Endothelial cell (in vitro differentiated cells): ENCODE measurements around the gene ZNF277. TPM values are rescaled to one million over a fixed set of nuclear protein-coding genes. Genes with fewer than 3 reads are reported as not detected.

Experiments
- DNase-seq: peaks from one replicate; pipeline ENCODE4 v3.0.0; 2021; ENCODE audit warnings: low spot score
- H3K27ac Mint-ChIP-seq: one replicate; pipeline ENCODE4 v1.8.0; 2021; ENCODE audit warnings: mixed read lengths, inconsistent platforms; ENCODE audit not compliant: unreplicated experiment
- H3K27me3 Mint-ChIP-seq: one replicate; pipeline ENCODE4 v1.8.0; 2021; ENCODE audit warnings: mild to moderate bottlenecking, moderate library complexity, mixed read lengths, inconsistent platforms; ENCODE audit not compliant: unreplicated experiment
- H3K36me3 Mint-ChIP-seq: one replicate; pipeline ENCODE4 v1.8.0; 2021; ENCODE audit warnings: mild to moderate bottlenecking, low read depth, mixed read lengths, inconsistent platforms; ENCODE audit not compliant: unreplicated experiment
- H3K4me1 Mint-ChIP-seq: one replicate; pipeline ENCODE4 v1.8.0; 2021; ENCODE audit warnings: mild to moderate bottlenecking, mixed read lengths, inconsistent platforms; ENCODE audit not compliant: unreplicated experiment
- H3K4me3 Mint-ChIP-seq: one replicate; pipeline ENCODE4 v1.8.0; 2021; ENCODE audit warnings: mild to moderate bottlenecking, mixed read lengths, inconsistent platforms; ENCODE audit not compliant: unreplicated experiment
- H3K9me3 Mint-ChIP-seq: one replicate; pipeline ENCODE4 v1.8.0; 2021; ENCODE audit warnings: mixed read lengths, inconsistent platforms; ENCODE audit not compliant: unreplicated experiment
- CTCF ChIP-seq: fragments of 200-600 bp; sonication (generic); IDR thresholded peaks from one replicate; pipeline ENCODE4 v1.5.0; 2021; ENCODE audit warnings: antibody characterized with exemption; ENCODE audit not compliant: unreplicated experiment
- total RNA-seq: library from RNA; stranded (reverse); fragmentation: NEBNext Ultra II Directional; extraction: Animal tissue kit (Norgen Biotek cat#: 25700); gene quantifications from one replicate; pipeline ENCODE4 v1.2.1, GENCODE V29; 2021; ENCODE audit not compliant: unreplicated experiment

ZNF277 gene
- total RNA-seq, 1 donor from 2014 or later = 26.1 TPM

DNA sequence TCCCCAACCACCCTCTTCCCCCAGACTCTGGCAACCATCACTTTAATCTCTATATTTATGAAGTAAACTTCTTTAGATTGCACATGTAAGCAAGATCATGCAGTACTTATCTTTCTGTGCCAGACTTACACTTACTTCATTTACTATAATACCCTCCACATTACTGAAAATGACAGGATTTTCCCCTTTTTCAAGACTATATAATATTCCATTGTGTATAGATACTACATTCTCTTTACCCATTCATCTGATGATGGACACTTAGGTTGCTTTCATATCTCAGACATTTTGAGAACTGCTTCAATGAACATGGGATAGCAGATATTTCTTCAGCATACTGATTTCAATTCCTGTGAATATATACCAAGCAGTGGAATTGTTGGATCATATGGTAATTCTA is 4.7 kb upstream of the ZNF277 start:
- no peak for DNase-seq
- TF ChIP-seq CTCF = no peak

DNA sequence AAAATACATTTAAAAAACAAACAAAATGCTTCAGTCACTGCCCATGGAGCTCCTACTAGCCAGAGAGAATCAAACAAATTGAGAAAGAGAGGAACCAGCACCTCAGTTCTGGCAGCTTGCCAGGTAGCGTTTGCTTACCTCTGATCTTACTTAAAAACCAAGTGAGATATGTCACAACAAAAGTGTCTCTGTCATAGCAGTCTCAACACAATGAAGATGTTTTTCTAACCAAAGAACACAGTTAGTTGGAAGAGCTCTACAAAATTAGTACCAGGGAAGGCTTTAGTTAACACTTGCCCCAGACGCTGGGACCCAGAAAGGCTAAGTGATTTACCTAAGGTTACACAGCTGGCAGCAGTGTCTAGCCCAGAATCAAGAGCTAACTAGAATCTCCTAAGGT is 3.7 kb upstream of the ZNF277 start:
- H3K36me3 Mint-ChIP-seq = peaks cover 15% of the 10 kb centered on the region
- TF ChIP-seq CTCF = no peak
- peak overlapping the region; percentile 66 for H3K4me3 Mint-ChIP-seq

More for the DNA sequence above, 4.7 kb upstream of the ZNF277 start:
- Mint-ChIP-seq H3K4me1 (peaks cover 65% of the 10 kb centered on the region), H3K27ac (no peak overlapping the region), H3K4me3 (no peak overlapping the region), H3K27me3 (peaks cover 6% of the 10 kb centered on the region), H3K9me3 (no peaks in the 10 kb centered on the region), H3K36me3 (peaks cover 12% of the 10 kb centered on the region)

GRCh38 chr7:112203365-112203739 is 3.1 kb upstream of the ZNF277 start:
- Mint-ChIP-seq H3K9me3 (no peaks in the 10 kb centered on the region), H3K4me3 (peak overlapping the region; percentile 100), H3K27me3 (peaks cover 12% of the 10 kb centered on the region), H3K4me1 (peaks cover 62% of the 10 kb centered on the region), H3K36me3 (peaks cover 15% of the 10 kb centered on the region), H3K27ac (peak overlapping the region; percentile 97)
- no peak for TF ChIP-seq CTCF
- no peak for DNase-seq

More for the DNA sequence above, 3.7 kb upstream of the ZNF277 start:
- DNase-seq = no peak
- Mint-ChIP-seq H3K27ac (peak overlapping the region; percentile 67), H3K9me3 (no peaks in the 10 kb centered on the region), H3K27me3 (peaks cover 12% of the 10 kb centered on the region), H3K4me1 (peaks cover 67% of the 10 kb centered on the region)

DNA sequence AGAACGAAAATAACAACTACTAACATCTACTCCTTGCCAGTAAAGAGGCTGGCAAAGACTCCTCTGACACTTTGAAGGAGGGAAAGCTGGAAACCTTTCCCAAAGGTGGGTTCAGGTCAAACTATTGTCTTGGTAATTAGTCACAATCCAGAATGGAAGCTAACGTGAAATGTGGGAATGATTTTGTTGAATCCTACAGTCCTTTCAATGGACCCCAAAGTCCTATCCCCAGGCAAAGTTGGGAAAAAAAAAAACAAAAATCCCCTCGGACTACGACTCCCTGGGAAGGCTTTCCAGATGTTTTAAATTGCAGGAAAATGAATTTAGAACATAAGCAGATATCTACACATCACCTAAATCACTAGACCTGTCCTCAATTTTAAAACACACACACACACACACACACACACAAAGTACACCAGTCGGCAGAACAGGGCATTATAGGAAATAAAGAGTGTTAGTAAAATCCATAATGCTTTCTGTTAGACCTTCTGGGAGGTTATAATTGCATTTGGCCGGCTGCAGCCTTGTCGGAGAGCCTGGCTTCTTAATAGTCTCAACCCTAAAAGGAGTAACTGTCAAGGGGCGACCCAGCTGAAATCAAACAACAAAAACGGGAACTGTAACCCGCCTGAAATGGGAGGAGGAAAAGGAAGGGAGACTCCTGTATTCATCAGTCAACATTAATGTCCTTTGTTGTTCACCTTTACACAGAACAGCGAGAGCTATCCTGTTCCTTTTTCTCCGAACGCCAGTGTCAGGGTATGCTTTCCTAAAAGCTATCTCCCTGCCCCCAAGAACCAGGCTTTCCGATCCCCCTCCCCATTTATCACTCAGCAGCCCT is 1.8 kb upstream of the ZNF277 start:
- H3K9me3 Mint-ChIP-seq = no peaks in the 10 kb centered on the region
- peaks cover 15% of the 10 kb centered on the region for H3K36me3 Mint-ChIP-seq
- DNase-seq = no peak
- peak overlapping the region; percentile 100 for H3K4me3 Mint-ChIP-seq
- H3K4me1 Mint-ChIP-seq = peaks cover 51% of the 10 kb centered on the region
- H3K27me3 Mint-ChIP-seq = peaks cover 12% of the 10 kb centered on the region
- H3K27ac Mint-ChIP-seq = peak overlapping the region; percentile 97
- no peak for TF ChIP-seq CTCF
